GM12878 (cell line): ENCODE results near the gene INTS13. TPM values are rescaled to one million over a fixed set of nuclear protein-coding genes. Genes with fewer than 3 reads are reported as not detected.
A peak's percentile ranks its signal among the peaks of the same experiment; 100 is the strongest.

Experiments
- ATAC-seq: fragments of 200-7000 bp; cut with Tn5 transposase; 3 replicates; pipeline ENCODE4 v1.9.1; 2020; ENCODE audit warnings: mild to moderate bottlenecking, moderate library complexity
- BruUV-seq: library from RNA; stranded (reverse); fragments of 400-500 nt; replicated peaks from 2 replicates; lab custom pipeline; 2021; lab: Mats Ljungman, UMichigan
- CTCF ChIA-PET: fragments of 300-600 bp; sonication (Branson Sonifier 250); formaldehyde crosslinking; extraction: SDS; loops from one replicate; lab custom pipeline; 2021; ENCODE audit warnings: inconsistent platforms; lab: Yijun Ruan, JAX
- POLR2A ChIA-PET: fragments of 350-600 bp; formaldehyde crosslinking; extraction: SDS; loops from one replicate; lab custom pipeline; 2021; ENCODE audit warnings: inconsistent platforms; lab: Charles Lee
- RAD21 ChIA-PET: fragments of 300-600 bp; sonication (Branson Sonifier 250); formaldehyde crosslinking; loops from one replicate; lab custom pipeline; 2023; ENCODE audit warnings: antibody characterized with exemption; ENCODE audit not compliant: unreplicated experiment; lab: Charles Lee
- SMC1A ChIA-PET: fragments of 300-600 bp; sonication (Branson Sonifier 250); formaldehyde crosslinking; loops from one replicate; lab custom pipeline; 2023; ENCODE audit not compliant: unreplicated experiment, uncharacterized antibody; lab: Charles Lee
- DNase-seq: peaks from one replicate; pipeline ENCODE4 v3.0.0-alpha.2; 2011; ENCODE audit warnings: low read depth, low spot score
- FAIRE-seq: peaks from 3 replicates; lab custom pipeline; 2011; peaks lifted over from hg19 to GRCh38; lab: Jason Lieb, UNC
- H2AFZ ChIP-seq: 2 replicates; pipeline ENCODE4 v1.6.0; 2011; ENCODE audit warnings: low read depth, low read length, control low read depth; ENCODE audit not compliant: control insufficient read depth
- H3K27ac ChIP-seq: 2 replicates; pipeline ENCODE4 v1.5.1; 2011; ENCODE audit warnings: control low read depth; ENCODE audit not compliant: control insufficient read depth, insufficient read depth
- H3K27me3 ChIP-seq, 2 experiments: replicated peaks in 1 of 2; 2 replicates each; pipeline versions ENCODE4 v1.6.0 to v1.6.1; 2011; ENCODE audit warnings: low read length in 1 of 2; ENCODE audit not compliant: control insufficient read depth in 2 of 2, insufficient read depth in 2 of 2
- H3K36me3 ChIP-seq, 2 experiments: 2 replicates each; pipeline ENCODE4 v1.5.1; 2011; ENCODE audit warnings: low read length in 1 of 2; ENCODE audit not compliant: control insufficient read depth in 2 of 2, insufficient read depth in 2 of 2
- H3K4me1 ChIP-seq: 2 replicates; pipeline ENCODE4 v1.6.1; 2011; ENCODE audit warnings: mild to moderate bottlenecking, low read length, moderate library complexity, mixed read lengths; ENCODE audit not compliant: control insufficient read depth, insufficient read depth
- H3K4me2 ChIP-seq: 2 replicates; pipeline ENCODE4 v1.6.0; 2011; ENCODE audit warnings: control low read depth; ENCODE audit not compliant: control insufficient read depth, insufficient read depth
- H3K4me3 ChIP-seq: fragments of 200-600 bp; sonication (generic); 2 replicates; pipeline ENCODE4 v1.5.1; 2016
- H3K79me2 ChIP-seq: 2 replicates; pipeline ENCODE4 v1.6.0; 2011; ENCODE audit warnings: low read length; ENCODE audit not compliant: control insufficient read depth, insufficient read depth
- H3K9ac ChIP-seq: 2 replicates; pipeline ENCODE4 v1.8.0; 2011; ENCODE audit warnings: low read length, control low read depth, mixed read lengths; ENCODE audit not compliant: control insufficient read depth, insufficient read depth
- H3K9me3 ChIP-seq: replicated peaks from 3 replicates; pipeline ENCODE4 v1.5.1; 2011; ENCODE audit warnings: mild to moderate bottlenecking, low read length; ENCODE audit not compliant: control insufficient read depth, insufficient read depth
- H4K20me1 ChIP-seq: 2 replicates; pipeline ENCODE4 v1.6.0; 2011; ENCODE audit not compliant: control insufficient read depth, insufficient read depth
- ATF3 ChIP-seq: IDR thresholded peaks from 2 replicates; pipeline ENCODE4 v1.6.1; 2011; ENCODE audit warnings: low read depth, mild to moderate bottlenecking, low read length, moderate library complexity, borderline replicate concordance; ENCODE audit errors: extremely low read depth
- CEBPB ChIP-seq, 2 experiments: fragments of 150-350 bp in 1 of 2; IDR thresholded peaks; 2 replicates each; pipeline ENCODE4 v1.6.1; 2012 to 2014; ENCODE audit warnings: low read depth in 2 of 2, low read length in 2 of 2, borderline replicate concordance in 1 of 2, inconsistent platforms in 1 of 2
- EZH2 ChIP-seq: IDR thresholded peaks from 2 replicates; pipeline ENCODE4 v1.6.1; 2012; ENCODE audit warnings: low read depth, mild to moderate bottlenecking, control low read depth, inconsistent platforms, low read length, borderline replicate concordance; ENCODE audit not compliant: control insufficient read depth
- GATAD2B ChIP-seq: fragments of 450-650 bp; conservative IDR thresholded peaks from 2 replicates; pipeline ENCODE4 v1.6.1; 2017; ENCODE audit warnings: low read depth, mild to moderate bottlenecking, moderate library complexity
- HCFC1 ChIP-seq: fragments of 150-350 bp; IDR thresholded peaks from 2 replicates; pipeline ENCODE4 v1.6.1; 2014; ENCODE audit warnings: low read length
- IKZF1 ChIP-seq: fragments of 450-650 bp; conservative IDR thresholded peaks from 2 replicates; pipeline ENCODE4 v1.6.1; 2017; ENCODE audit warnings: antibody characterized with exemption, mild to moderate bottlenecking
- JUND ChIP-seq: IDR thresholded peaks from 2 replicates; pipeline ENCODE4 v1.6.1; 2012; ENCODE audit warnings: low read depth, mild to moderate bottlenecking, low read length, improper control_type of control experiment, moderate library complexity
- KDM1A ChIP-seq: fragments of 200-600 bp; sonication (generic); IDR thresholded peaks from 2 replicates; pipeline ENCODE4 v1.6.1; 2016; ENCODE audit warnings: borderline replicate concordance
- MTA3 ChIP-seq: IDR thresholded peaks from 2 replicates; pipeline ENCODE4 v1.6.1; 2012; ENCODE audit warnings: low read length, inconsistent platforms, borderline replicate concordance
- MXI1 ChIP-seq: fragments of 150-350 bp; IDR thresholded peaks from 2 replicates; pipeline ENCODE4 v1.6.1; 2011; ENCODE audit warnings: low read depth, mild to moderate bottlenecking, inconsistent platforms, low read length, improper control_type of control experiment
- MYB ChIP-seq: fragments of 150-350 bp; IDR thresholded peaks from 2 replicates; pipeline ENCODE4 v1.6.1; 2014; ENCODE audit warnings: mild to moderate bottlenecking, low read depth, low read length, borderline replicate concordance
- POLR2A ChIP-seq: IDR thresholded peaks from 2 replicates; pipeline ENCODE4 v1.6.1; 2011; ENCODE audit warnings: low read depth, mild to moderate bottlenecking, low read length
- RCOR1 ChIP-seq: conservative IDR thresholded peaks from 2 replicates; pipeline ENCODE4 v1.6.1; 2012; ENCODE audit warnings: low read depth, low read length, improper control_type of control experiment
- SUPT20H ChIP-seq: IDR thresholded peaks from 2 replicates; pipeline ENCODE4 v1.6.1; 2011; ENCODE audit warnings: low read depth, mild to moderate bottlenecking, low read length, moderate library complexity, borderline replicate concordance; ENCODE audit not compliant: control insufficient read depth
- SUZ12 ChIP-seq: fragments of 200-600 bp; sonication (generic); IDR thresholded peaks from one replicate; pipeline ENCODE4 v1.6.1; 2018; ENCODE audit warnings: antibody characterized with exemption, mild to moderate bottlenecking; ENCODE audit not compliant: unreplicated experiment
- ZBTB33 ChIP-seq: fragments of 450-650 bp; IDR thresholded peaks from 2 replicates; pipeline ENCODE4 v1.6.1; 2017; ENCODE audit warnings: mild to moderate bottlenecking
- ZNF622 ChIP-seq: fragments of 450-650 bp; IDR thresholded peaks from 2 replicates; pipeline ENCODE4 v1.6.1; 2017; ENCODE audit warnings: mild to moderate bottlenecking, inconsistent platforms
- WGBS: methylation state at CpG from one replicate; pipeline ENCODE4 v1.1.6; 2016; ENCODE audit warnings: low lambda C conversion rate; ENCODE audit not compliant: insufficient replicate concordance, insufficient coverage; ENCODE audit errors: missing lambda C conversion rate; 5-methylcytosine and 5-hydroxymethylcytosine counted together
- in situ Hi-C: fragments of 300-500 bp; cut with MboI; formaldehyde crosslinking; loops from 9 replicates; pipeline ENCODE4 v1.14.3; 2018; ENCODE audit warnings: mixed read lengths
- intact Hi-C: fragments of 100-400 bp; cut with micrococcal nuclease; formaldehyde crosslinking; loops from one replicate; pipeline ENCODE4 v1.14.2; 2022; ENCODE audit not compliant: unreplicated experiment
- polyA plus RNA-seq, 11 experiments: library from polyadenylated mRNA; depleted of rRNA in 4 of 11; unstranded in 6 of 11; stranded (reverse) in 5 of 11; fragments of >200 nt; fragmentation: Nextera tagmentation in 4 of 11; fragmentation: Illumina TruSeq in 1 of 11; extraction: Ambion mirVana in 4 of 11; extraction: Trizol in 1 of 11; gene quantifications; 1 replicate in 1 of 11; 2 replicates in 10 of 11; pipeline versions ENCODE4 v1.2.1 to v1.2.3, GENCODE V29; 2011 to 2016; ENCODE audit warnings: inconsistent platforms in 2 of 11, missing spikeins in 2 of 11, low read depth in 1 of 11
- total RNA-seq, 4 experiments: library from RNA; depleted of rRNA in 3 of 4; stranded (reverse); fragments of >200 nt in 3 of 4; fragmentation: Illumina TruSeq in 1 of 4; extraction: Trizol in 1 of 4; gene quantifications; 2 replicates each; pipeline versions ENCODE4 v1.2.1 to v1.2.3, GENCODE V29; 2013 to 2021
- TF ChIP-seq, protein P1 (sequence below): fragments of 450-650 bp; IDR thresholded peaks from 2 replicates; pipeline ENCODE4 v1.6.1; 2018; ENCODE audit warnings: mild to moderate bottlenecking, low read depth, moderate library complexity; ENCODE audit not compliant: partially characterized antibody

The INTS13 gene
- total and polyA plus RNA-seq, 10 of the 15 experiments (the other 5 are each of a cell fraction or from before 2014, with no cell fraction given), result 33.4 to 72.0 (median 59.9) TPM

DNA sequence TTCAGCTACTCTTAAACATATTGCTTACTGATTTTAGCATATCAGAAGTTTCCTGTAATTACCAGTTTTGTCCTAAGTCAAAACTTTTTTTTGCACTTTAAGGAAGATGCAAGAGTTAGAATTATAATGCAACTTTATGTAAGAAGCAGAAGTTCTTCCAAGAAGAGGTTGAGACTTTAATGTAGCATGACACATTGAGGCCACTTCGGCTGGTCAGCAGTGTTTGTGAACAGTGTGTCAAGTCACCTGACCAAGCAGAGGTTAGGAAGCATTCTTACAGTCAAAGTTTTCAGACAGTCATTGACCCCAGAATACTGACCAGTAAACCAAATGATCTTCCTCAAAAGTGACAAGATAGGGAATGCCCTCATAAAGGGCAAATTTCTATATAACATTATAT lies 15.7 kb upstream of the INTS13 start:
- H3K4me1 ChIP-seq, result no peaks in the 10 kb centered on the region
- peaks cover 3 to 18% of the 10 kb centered on the region in 2 experiments; a peak in 2 of 4 replicates for H3K36me3 ChIP-seq
- POLR2A ChIA-PET, result interaction anchor here (0.7 to 1.9 kb wide), 3 partner anchors 11 to 269 kb away, joined by 3 to 8 read pairs (median 5); no protein-coding TSS in a partner anchor
- no TSS peak for BruUV-seq
- CTCF ChIA-PET, result interaction anchor here (0.6 to 1.2 kb wide), 2 partner anchors 54 to 834 kb away, joined by 3 read pairs; no protein-coding TSS in a partner anchor
- FAIRE-seq (no peak), DNase-seq (no peak), ATAC-seq (peak; percentile 46)
- no peak overlapping the region for H3K4me2 ChIP-seq
- H3K27me3 ChIP-seq, result no peaks in the 10 kb centered on the region
- SMC1A ChIA-PET, result interaction anchor here (0.6 to 5.5 kb wide), 4 partner anchors 11 to 63 kb away, joined by 3 to 28 read pairs (median 6); no protein-coding TSS in a partner anchor
- no peak overlapping the region for H3K4me3 ChIP-seq
- no peak overlapping the region for H3K27ac ChIP-seq
- peaks cover 9% of the 10 kb centered on the region for H3K9me3 ChIP-seq
- no peak overlapping the region for H2AFZ ChIP-seq
- WGBS, result 100% methylated on average over 1 of the region's 1 CpG
- H4K20me1 ChIP-seq, result no peaks in the 10 kb centered on the region
- intact Hi-C loops, result no loop called here
- H3K79me2 ChIP-seq, result peaks cover 38% of the 10 kb centered on the region
- no peak overlapping the region for H3K9ac ChIP-seq
- RAD21 ChIA-PET, result interaction anchor here (0.7 kb wide), 1 partner anchor 69 kb away, joined by 4 read pairs; no protein-coding TSS in a partner anchor
- in situ Hi-C loops, result no loop called here
- TF ChIP-seq ATF3 (no peak), JUND (no peak), SUPT20H (no peak), HCFC1 (no peak), SUZ12 (no peak), POLR2A (no peak), KDM1A (no peak), MTA3 (no peak), ZNF622 (no peak), MYB (no peak), RCOR1 (no peak), EZH2 (no peak), IKZF1 (no peak), MXI1 (no peak), CEBPB (IDR thresholded peaks at IDR 0.05; ENCODE audit: borderline replicate concordance in 1 of 2, low read depth in 2 of 2, low read length in 2 of 2) (no peak), GATAD2B (no peak), ZBTB33 (no peak)
- TF ChIP-seq, protein P1, sequence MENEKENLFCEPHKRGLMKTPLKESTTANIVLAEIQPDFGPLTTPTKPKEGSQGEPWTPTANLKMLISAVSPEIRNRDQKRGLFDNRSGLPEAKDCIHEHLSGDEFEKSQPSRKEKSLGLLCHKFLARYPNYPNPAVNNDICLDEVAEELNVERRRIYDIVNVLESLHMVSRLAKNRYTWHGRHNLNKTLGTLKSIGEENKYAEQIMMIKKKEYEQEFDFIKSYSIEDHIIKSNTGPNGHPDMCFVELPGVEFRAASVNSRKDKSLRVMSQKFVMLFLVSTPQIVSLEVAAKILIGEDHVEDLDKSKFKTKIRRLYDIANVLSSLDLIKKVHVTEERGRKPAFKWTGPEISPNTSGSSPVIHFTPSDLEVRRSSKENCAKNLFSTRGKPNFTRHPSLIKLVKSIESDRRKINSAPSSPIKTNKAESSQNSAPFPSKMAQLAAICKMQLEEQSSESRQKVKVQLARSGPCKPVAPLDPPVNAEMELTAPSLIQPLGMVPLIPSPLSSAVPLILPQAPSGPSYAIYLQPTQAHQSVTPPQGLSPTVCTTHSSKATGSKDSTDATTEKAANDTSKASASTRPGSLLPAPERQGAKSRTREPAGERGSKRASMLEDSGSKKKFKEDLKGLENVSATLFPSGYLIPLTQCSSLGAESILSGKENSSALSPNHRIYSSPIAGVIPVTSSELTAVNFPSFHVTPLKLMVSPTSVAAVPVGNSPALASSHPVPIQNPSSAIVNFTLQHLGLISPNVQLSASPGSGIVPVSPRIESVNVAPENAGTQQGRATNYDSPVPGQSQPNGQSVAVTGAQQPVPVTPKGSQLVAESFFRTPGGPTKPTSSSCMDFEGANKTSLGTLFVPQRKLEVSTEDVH, result no peak
- TF ChIP-seq, all 136 proteins: peak for 0
